Lower leg skin (tissue), 4 donors: ENCODE data around the gene PACS2. TPM values are rescaled to one million over a fixed set of nuclear protein-coding genes. Genes with fewer than 3 reads are reported as not detected.

Source experiments
- DNase-seq, 2 donors: peaks; one replicate each; pipeline ENCODE4 v3.0.0-alpha.2; 2019; ENCODE audit warnings: low spot score in 2 of 2
- H3K4me3 ChIP-seq: fragments of 200-600 bp; sonication (generic); 2 replicates; pipeline ENCODE4 v1.5.1; 2017; ENCODE audit warnings: mild to moderate bottlenecking, low read depth; ENCODE audit not compliant: poor library complexity, severe bottlenecking
- POLR2A ChIP-seq, 2 donors: fragments of 450-650 bp; IDR thresholded peaks; one replicate each; pipeline ENCODE4 v1.6.1; 2016 to 2017; ENCODE audit warnings: antibody characterized with exemption in 2 of 2, mild to moderate bottlenecking in 1 of 2, moderate library complexity in 1 of 2
- WGBS, 2 donors: methylation state at CpG; one replicate each; pipeline ENCODE4 v1.1.5; 2018; 5-methylcytosine and 5-hydroxymethylcytosine counted together
- intact Hi-C: fragments of 100-400 bp; cut with DNase I; formaldehyde crosslinking; loops from one replicate; pipeline ENCODE4 v1.15.0; 2023; ENCODE audit warnings: low total_unique reads
- total RNA-seq, 4 donors: library from RNA; depleted of rRNA; stranded (reverse); fragments of >200 nt; gene quantifications; one replicate each; pipeline ENCODE4 v1.1.0, GENCODE V29; 2016
- TF ChIP-seq, protein P1 (sequence below), 3 donors: fragments of 450-650 bp; IDR thresholded peaks; one replicate each; pipeline ENCODE4 v1.5.1; 2016; ENCODE audit warnings: antibody characterized with exemption in 3 of 3, mild to moderate bottlenecking in 3 of 3, moderate library complexity in 2 of 3

Gene PACS2
- total RNA-seq, 4 donors from 2014 or later = 25.9 to 75.1 (median 54.3) TPM

DNA sequence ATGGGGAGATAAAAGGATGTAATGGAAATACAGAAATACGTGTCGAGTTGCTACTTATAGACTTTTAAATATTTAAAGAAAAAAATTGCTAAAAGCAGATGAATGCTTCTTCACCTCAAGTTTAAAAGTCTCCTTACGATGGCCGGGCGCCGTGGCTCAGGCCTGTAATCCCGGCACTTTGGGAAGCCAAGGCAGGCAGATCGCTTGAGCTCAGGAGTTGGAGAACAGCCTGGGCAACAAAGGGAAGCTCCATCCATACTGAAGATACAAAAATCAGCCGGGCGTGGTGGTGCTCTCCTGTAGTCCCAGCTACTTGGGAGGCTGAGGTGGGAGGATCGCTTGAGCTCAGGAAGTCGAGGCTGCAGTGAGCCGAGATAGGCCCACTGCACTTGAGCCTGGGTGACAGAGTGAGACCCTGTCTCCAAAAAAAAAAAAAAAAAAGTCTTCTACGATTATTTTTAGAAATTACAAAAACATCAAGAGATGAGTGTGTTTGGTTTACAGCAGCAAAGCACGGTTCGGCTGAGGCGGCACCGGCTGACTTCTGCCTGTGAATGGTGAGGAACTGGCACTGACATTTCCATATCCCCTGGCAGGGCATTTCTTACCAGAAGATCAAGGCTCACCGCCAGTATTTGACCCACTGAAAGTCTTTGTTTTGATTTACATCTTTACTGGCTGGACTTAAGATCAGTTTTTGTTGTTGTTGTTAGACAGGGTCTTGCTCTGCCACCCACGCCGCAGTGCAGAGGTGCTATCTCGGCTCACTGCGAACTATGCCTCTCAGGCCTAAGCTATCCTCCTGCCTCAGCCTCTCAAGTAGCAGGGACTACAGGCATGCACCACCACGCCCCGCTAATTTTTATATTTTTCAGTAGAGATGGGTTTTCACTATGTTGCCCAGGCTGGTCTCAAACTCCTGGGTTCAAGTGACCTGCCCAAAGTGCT lies 101.2 kb downstream of the PACS2 start:
- TF ChIP-seq, protein P1, sequence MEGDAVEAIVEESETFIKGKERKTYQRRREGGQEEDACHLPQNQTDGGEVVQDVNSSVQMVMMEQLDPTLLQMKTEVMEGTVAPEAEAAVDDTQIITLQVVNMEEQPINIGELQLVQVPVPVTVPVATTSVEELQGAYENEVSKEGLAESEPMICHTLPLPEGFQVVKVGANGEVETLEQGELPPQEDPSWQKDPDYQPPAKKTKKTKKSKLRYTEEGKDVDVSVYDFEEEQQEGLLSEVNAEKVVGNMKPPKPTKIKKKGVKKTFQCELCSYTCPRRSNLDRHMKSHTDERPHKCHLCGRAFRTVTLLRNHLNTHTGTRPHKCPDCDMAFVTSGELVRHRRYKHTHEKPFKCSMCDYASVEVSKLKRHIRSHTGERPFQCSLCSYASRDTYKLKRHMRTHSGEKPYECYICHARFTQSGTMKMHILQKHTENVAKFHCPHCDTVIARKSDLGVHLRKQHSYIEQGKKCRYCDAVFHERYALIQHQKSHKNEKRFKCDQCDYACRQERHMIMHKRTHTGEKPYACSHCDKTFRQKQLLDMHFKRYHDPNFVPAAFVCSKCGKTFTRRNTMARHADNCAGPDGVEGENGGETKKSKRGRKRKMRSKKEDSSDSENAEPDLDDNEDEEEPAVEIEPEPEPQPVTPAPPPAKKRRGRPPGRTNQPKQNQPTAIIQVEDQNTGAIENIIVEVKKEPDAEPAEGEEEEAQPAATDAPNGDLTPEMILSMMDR (IDR thresholded peaks at IDR 0.05) = no peak
- no peak for TF ChIP-seq POLR2A (IDR thresholded peaks at IDR 0.05)
- intact Hi-C loops = no loop called here
- no peak overlapping the region for H3K4me3 ChIP-seq
- 90 to 91% methylated on average over 25 of the region's 25 CpGs for WGBS, 2 donors
- DNase-seq = no peak

GRCh38 chr14:105416671-105417070 lies 102.1 kb downstream of the PACS2 start:
- WGBS, 2 donors = 98% methylated on average over 11 of the region's 11 CpGs
- DNase-seq = no peak
- H3K4me3 ChIP-seq = no peak overlapping the region
- intact Hi-C loops = no loop called here
- no peak for TF ChIP-seq POLR2A (IDR thresholded peaks at IDR 0.05)
- TF ChIP-seq, protein P1 (IDR thresholded peaks at IDR 0.05) = no peak

GRCh38 chr14:105417690-105418121 lies 103.2 kb downstream of the PACS2 start:
- WGBS, 2 donors = 87 to 90% methylated on average over 3 of the region's 3 CpGs

DNA sequence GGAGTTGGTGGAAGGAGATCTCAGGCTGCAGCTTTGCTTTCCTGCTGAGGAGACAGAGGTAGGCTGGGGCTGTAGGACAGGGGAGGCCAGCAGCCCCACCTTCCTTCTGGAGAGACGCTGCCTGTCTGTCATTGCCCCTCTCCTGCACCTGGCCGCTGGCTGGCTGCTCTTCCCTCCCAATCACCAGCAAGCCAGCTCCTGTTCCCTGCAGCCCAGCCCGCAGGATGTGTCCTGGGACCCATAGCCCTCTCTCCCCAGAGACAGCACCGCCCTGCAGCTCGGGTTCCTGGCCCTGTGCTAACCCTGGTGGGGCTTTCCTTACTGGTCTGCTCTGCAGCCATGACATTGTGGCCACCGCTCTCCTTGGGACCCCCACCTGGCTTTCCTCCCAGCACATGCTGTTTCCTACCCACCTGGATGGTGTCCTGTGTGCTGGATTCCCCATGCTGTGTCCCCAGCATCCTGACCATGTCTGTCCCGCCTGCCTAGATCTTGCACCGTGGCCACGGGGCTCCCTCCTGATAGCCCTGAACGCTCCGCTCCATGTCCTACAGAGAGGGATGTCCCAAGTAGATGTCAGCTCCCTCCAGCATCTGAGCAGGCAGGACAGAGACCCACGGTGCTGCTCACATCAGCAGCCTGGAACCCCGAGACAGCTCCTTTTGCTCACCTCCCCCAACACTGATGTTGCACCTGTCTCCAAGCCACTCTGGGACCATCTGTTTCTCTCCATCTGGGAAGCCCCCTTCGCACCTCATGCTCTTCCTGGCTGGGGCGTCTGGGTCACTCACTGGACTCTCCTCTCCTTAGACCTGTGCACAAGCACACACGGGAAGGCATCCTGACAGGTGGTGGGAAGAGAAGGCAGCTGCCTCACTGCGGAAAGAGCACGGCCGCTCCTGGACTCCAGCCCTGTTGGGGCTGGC lies 104.0 kb downstream of the PACS2 start:
- H3K4me3 ChIP-seq = no peak overlapping the region
- no peak for DNase-seq
- WGBS, 2 donors = 84 to 85% methylated on average over 18 to 19 of the region's 19 CpGs
- intact Hi-C loops = no loop called here
- TF ChIP-seq, protein P1 (IDR thresholded peaks at IDR 0.05) = no peak
- TF ChIP-seq POLR2A (IDR thresholded peaks at IDR 0.05) = no peak

More at GRCh38 chr14:105417690-105418121, 103.2 kb downstream of the PACS2 start:
- no peak overlapping the region for H3K4me3 ChIP-seq
- TF ChIP-seq, protein P1 (IDR thresholded peaks at IDR 0.05) = no peak
- TF ChIP-seq POLR2A (IDR thresholded peaks at IDR 0.05) = no peak
- intact Hi-C loops = no loop called here
- DNase-seq = no peak

DNA sequence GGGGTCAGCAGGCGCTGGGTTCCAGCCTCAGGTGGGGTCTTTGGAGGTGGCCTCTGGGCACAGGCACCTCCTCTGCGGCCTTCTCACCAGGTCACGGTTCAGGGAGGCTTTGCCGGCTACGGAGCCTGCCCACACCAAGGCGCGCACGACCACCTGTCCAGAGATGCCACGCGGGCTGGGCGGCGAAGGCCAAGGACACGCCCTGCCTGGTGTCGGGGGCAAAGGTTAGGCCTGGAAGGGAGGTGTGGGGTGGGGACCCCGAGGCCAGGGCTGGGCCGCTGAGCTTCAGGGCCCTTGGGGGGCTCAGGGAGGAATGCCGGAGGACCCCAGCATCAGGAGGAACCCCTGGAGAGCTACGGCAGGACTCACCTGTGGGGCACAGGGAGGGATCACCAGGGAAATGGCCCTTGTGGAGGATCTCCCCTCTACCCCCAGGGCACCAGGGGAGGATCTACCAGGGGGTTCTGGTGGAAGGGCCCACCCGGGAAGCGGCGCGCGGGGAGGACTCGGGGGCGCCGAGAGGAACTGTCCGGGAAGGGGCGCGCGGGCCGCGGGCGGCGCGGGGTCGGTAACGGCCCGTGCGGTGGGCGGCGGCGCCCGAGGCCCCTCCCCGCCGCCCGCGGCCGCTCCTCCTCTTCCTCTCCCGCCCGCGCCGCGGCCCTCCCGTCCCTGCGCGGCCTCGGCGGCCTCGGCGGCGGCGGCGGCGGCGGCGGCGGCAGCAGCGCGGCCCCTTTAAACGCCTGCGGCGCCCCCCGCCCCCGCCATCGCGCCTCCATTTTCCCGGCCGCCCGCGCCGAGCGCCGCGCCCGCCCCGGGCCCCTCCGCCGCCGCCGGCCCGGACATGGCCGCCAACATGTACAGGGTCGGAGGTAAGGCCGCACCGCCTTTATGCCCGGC lies 104.9 kb downstream of the PACS2 start, which contains the start of gene MTA1:
TSS of gene MTA1 (plus strand) at position 633 of the 897 bp plus-strand sequence. CDS start at position 842, 209 bp downstream.
- DNase-seq = peak in 1 of 2 donors; percentile 84
- 1 to 9% methylated on average over 28 to 31 of the region's 96 CpGs for WGBS, 2 donors
- intact Hi-C loops = no loop called here
- TF ChIP-seq, protein P1 (IDR thresholded peaks at IDR 0.05) = no peak
- TF ChIP-seq POLR2A (IDR thresholded peaks at IDR 0.05) = no peak
- peak within 1 kb of the TSS; percentile 47 for H3K4me3 ChIP-seq
